SK-N-SH treated with all-trans-retinoic acid at 6 μM for 48 hours (cell line): ENCODE data around the gene OR4D5.

Experiments
- ATAC-seq: fragments of 200-7000 bp; cut with Tn5 transposase; 3 replicates; pipeline ENCODE4 v1.9.1; 2020; ENCODE audit warnings: mild to moderate bottlenecking, moderate library complexity
- CSDC2 ChIP-seq: fragments of 250-450 bp; sonication (Bioruptor Pico); IDR thresholded peaks from 2 replicates; pipeline ENCODE4 v1.5.0; 2020; ENCODE audit warnings: mild to moderate bottlenecking, moderate library complexity
- CSRNP3 ChIP-seq: fragments of 250-450 bp; sonication (Bioruptor Pico); IDR thresholded peaks from 2 replicates; pipeline ENCODE4 v1.5.1; 2021; ENCODE audit warnings: mild to moderate bottlenecking, moderate library complexity
- ISL1 ChIP-seq: fragments of 250-450 bp; sonication (Bioruptor Pico); IDR thresholded peaks from 2 replicates; pipeline ENCODE4 v2.1.2; 2022; ENCODE audit warnings: mild to moderate bottlenecking, moderate library complexity
- SNAI2 ChIP-seq: fragments of 250-450 bp; sonication (Bioruptor Pico); IDR thresholded peaks from 2 replicates; pipeline ENCODE4 v1.5.0; 2020; ENCODE audit warnings: mild to moderate bottlenecking, moderate library complexity
- TF ChIP-seq, protein P1 (sequence below): fragments of 250-450 bp; sonication (Bioruptor Pico); IDR thresholded peaks from 2 replicates; pipeline ENCODE4 v1.8.0; 2021; ENCODE audit warnings: low read depth, mild to moderate bottlenecking, moderate library complexity, borderline replicate concordance

The OR4D5 gene

DNA sequence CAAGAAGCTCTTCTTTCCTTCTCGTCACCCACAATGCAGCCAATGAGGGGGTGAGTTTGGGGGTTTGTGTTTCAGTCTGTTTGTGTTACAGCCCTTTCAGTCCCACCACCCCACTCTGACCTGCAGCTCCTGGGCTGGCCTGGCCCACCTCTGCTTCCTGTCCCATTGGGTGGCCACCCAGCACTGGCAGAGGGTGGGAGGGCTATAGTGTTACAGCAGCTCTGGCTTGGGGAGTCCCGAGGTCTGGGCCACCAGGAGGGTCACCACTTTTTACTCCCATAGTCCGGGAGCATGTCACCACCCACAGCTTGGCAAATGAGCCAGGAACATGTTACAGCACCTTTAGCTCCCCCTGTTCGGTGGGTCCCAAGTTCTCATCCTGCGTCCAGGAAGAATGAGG is 39.9 kb downstream of the OR4D5 start:
- ATAC-seq, result no peak
- TF ChIP-seq, protein P1, sequence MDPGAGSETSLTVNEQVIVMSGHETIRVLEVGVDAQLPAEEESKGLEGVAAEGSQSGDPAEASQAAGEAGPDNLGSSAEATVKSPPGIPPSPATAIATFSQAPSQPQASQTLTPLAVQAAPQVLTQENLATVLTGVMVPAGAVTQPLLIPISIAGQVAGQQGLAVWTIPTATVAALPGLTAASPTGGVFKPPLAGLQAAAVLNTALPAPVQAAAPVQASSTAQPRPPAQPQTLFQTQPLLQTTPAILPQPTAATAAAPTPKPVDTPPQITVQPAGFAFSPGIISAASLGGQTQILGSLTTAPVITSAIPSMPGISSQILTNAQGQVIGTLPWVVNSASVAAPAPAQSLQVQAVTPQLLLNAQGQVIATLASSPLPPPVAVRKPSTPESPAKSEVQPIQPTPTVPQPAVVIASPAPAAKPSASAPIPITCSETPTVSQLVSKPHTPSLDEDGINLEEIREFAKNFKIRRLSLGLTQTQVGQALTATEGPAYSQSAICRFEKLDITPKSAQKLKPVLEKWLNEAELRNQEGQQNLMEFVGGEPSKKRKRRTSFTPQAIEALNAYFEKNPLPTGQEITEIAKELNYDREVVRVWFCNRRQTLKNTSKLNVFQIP (CRISPR knock-in tag), result no peak
- TF ChIP-seq ISL1 (no peak), CSRNP3 (CRISPR knock-in tag) (no peak), SNAI2 (CRISPR knock-in tag) (no peak), CSDC2 (CRISPR knock-in tag) (no peak)
